Heart right ventricle (tissue), 16 donors: ENCODE measurements around the gene CD3E. TPM values are rescaled to one million over a fixed set of nuclear protein-coding genes. Genes with fewer than 3 reads are reported as not detected.

Experiments
- ATAC-seq, 8 donors: fragments of 200-7000 bp; cut with Tn5 transposase; one replicate each; pipeline ENCODE4 v1.9.1; 2020; ENCODE audit warnings: mild to moderate bottlenecking in 8 of 8, moderate library complexity in 8 of 8, moderate number of reproducible peaks in 1 of 8
- DNase-seq, 2 donors: peaks; one replicate each; pipeline ENCODE4 v3.0.0-alpha.2; 2020
- H3K27ac ChIP-seq, 10 donors: fragments of 200-600 bp; sonication (generic) in 2 of 10; one replicate each; pipeline versions ENCODE4 v1.5.0 to v1.8.0; 2020 to 2022; ENCODE audit warnings: mild to moderate bottlenecking in 3 of 10
- H3K27me3 ChIP-seq, 7 donors: fragments of 200-600 bp; one replicate each; pipeline ENCODE4 v1.8.0; 2021 to 2022; ENCODE audit warnings: mild to moderate bottlenecking in 2 of 7
- H3K36me3 ChIP-seq, 9 donors: fragments of 200-600 bp; sonication (generic) in 1 of 9; one replicate each; pipeline versions ENCODE4 v1.5.0 to v1.8.0; 2020 to 2022; ENCODE audit warnings: mild to moderate bottlenecking in 2 of 9
- H3K4me1 ChIP-seq, 9 donors: fragments of 200-600 bp; sonication (generic) in 1 of 9; one replicate each; pipeline versions ENCODE4 v1.5.0 to v1.8.0; 2020 to 2022; ENCODE audit warnings: mild to moderate bottlenecking in 4 of 9
- H3K4me3 ChIP-seq, 10 donors: fragments of 200-600 bp; sonication (generic) in 2 of 10; one replicate each; pipeline versions ENCODE4 v1.5.0 to v1.8.0; 2020 to 2022; ENCODE audit warnings: mild to moderate bottlenecking in 7 of 10, moderate library complexity in 2 of 10
- H3K9me3 ChIP-seq, 11 donors: fragments of 200-600 bp in 10 of 11; sonication (generic) in 2 of 11; one replicate each; pipeline versions ENCODE4 v1.5.0 to v1.8.0; 2013 to 2022; ENCODE audit warnings: mild to moderate bottlenecking in 2 of 11, control low read depth in 1 of 11, moderate library complexity in 1 of 11
- WGBS, 2 donors: extraction: QIAGEN DNeasy Blood & Tissue Kit; methylation state at CpG; one replicate each; pipeline ENCODE4 v1.1.7; 2013; ENCODE audit warnings: inconsistent platforms in 1 of 2; 5-methylcytosine and 5-hydroxymethylcytosine counted together
- intact Hi-C, 10 donors: fragments of 100-400 bp; cut with DNase I; formaldehyde crosslinking; loops; one replicate each; pipeline versions ENCODE4 v1.11.1 to v1.14.2; 2022
- polyA plus RNA-seq, 2 donors: library from polyadenylated mRNA; stranded (reverse); fragments of 200-250 nt; gene quantifications; one replicate each; pipeline ENCODE4 v1.2.3, GENCODE V29; 2013
- total RNA-seq, 10 donors: library from RNA; stranded (reverse); fragmentation: NEBNext Ultra II Directional in 3 of 10; extraction: Animal tissue kit (Norgen Biotek cat#: 25700) in 3 of 10; gene quantifications; one replicate each; pipeline versions ENCODE4 v1.2.1 to v1.2.4, GENCODE V29; 2021 to 2023
- TF ChIP-seq, protein P1 (sequence below), 9 donors: fragments of 200-600 bp; sonication (generic) in 2 of 9; IDR thresholded peaks; one replicate each; pipeline versions ENCODE4 v1.5.0 to v1.8.0; 2021 to 2022; ENCODE audit warnings: antibody characterized with exemption in 9 of 9, mild to moderate bottlenecking in 5 of 9, moderate library complexity in 1 of 9
- donor health status: Arrhythmogenic right ventricular cardiomyopathy.
- donor health status: ischemic (EF 13 %, LVEDD 7.1; RV severe dilation, severe dysfunction).
- donor health status: healthy with polysubstance abuse.
- donor health status: DM: no; HTN: yes; CAD: no.
- donor health status: DM: no; HTN: no; CAD: no.
- donor health status: ischemic (EF 25% LVEDD 6.9; RV normal size, moderate dysfunction).
- donor health status: ischemic (EF 25% LVEDD 5.7; RV mildly dilated, moderate dysfunction).
- donor health status: healthy.
- donor health status: DM: yes; HTN: yes; CAD: no.
- donor health status: Ischemic cardiomyopathy.
- donor health status: ischemic (EF 35%, LVEDD 5.7; RV mildly dilated, moderate dysfunction).
- donor health status: nonischemic (EF 11% LVEDD 7.7; RV severe dilation, severe dysfunction).
- donor health status: DM: yes; HTN: yes; CAD: no.
- donor health status: PGD.
- donor health status: ischemic (EF 29% LVEDD 5.4; RV normal size, mild dysfunction).
- donor health status: nonischemic (EF 23%, LVEDD 6.1; RV moderate dilation, normal function).

CD3E gene
- total and polyA plus RNA-seq, 12 donors, result 0.17 to 12.2 (median 0.59) TPM; not detected in 2

DNA sequence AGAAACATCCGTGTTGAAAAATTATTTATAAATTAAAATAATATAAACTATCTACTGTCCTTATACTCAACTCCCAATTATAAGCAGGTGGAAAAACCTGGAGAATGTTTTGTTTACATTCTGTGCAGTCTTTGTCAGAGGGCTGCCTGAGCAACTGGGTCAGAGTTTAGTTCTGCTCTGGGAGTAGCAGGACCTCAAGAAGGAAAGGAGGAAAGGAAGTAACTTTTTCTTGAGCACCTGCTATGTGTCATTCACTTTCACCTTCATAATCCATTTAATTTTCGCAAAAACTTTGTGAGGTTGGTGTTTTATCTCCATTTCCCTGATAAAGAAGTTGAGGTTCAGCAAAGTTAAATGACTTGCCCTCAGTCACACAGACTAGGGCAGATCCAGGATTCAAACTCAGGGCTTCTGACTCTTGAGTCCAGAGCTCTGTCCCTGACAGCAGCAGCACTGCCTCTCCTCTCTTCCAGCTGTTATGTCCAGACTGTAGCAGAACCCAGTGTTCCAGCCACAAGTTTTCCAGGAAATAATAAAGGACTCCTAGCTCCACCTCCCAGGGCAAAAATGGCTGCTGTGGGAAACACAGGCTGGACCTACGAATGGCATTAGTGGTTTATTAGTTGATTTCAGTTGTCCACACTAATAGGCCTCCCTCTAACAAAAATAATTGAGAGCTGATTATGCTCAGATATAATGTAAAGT lies 6.4 kb downstream of the CD3E start:
- DNase-seq, result no peak
- Histone ChIP-seq H3K4me3 (no peak overlapping the region), H3K9me3 (no peaks in the 10 kb centered on the region), H3K27me3 (peaks cover 0 to 37% (median 23%) of the 10 kb centered on the region in 7 donors), H3K27ac (no peak overlapping the region), H3K4me1 (peaks cover 0 to 10% (median 8%) of the 10 kb centered on the region in 9 donors), H3K36me3 (no peaks in the 10 kb centered on the region)
- TF ChIP-seq, protein P1, sequence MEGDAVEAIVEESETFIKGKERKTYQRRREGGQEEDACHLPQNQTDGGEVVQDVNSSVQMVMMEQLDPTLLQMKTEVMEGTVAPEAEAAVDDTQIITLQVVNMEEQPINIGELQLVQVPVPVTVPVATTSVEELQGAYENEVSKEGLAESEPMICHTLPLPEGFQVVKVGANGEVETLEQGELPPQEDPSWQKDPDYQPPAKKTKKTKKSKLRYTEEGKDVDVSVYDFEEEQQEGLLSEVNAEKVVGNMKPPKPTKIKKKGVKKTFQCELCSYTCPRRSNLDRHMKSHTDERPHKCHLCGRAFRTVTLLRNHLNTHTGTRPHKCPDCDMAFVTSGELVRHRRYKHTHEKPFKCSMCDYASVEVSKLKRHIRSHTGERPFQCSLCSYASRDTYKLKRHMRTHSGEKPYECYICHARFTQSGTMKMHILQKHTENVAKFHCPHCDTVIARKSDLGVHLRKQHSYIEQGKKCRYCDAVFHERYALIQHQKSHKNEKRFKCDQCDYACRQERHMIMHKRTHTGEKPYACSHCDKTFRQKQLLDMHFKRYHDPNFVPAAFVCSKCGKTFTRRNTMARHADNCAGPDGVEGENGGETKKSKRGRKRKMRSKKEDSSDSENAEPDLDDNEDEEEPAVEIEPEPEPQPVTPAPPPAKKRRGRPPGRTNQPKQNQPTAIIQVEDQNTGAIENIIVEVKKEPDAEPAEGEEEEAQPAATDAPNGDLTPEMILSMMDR (IDR thresholded peaks at IDR 0.05), result no peak
- intact Hi-C loops, result no loop called here
- no peak for ATAC-seq
- 78 to 80% methylated on average over 3 of the region's 3 CpGs for WGBS, 2 donors

GRCh38 chr11:118311518-118311917 lies 7.0 kb downstream of the CD3E start:
- H3K9me3 ChIP-seq, result no peaks in the 10 kb centered on the region
- H3K27me3 ChIP-seq, result peaks cover 0 to 37% (median 23%) of the 10 kb centered on the region in 7 donors
- intact Hi-C loops, result no loop called here
- no peak overlapping the region for H3K4me3 ChIP-seq
- DNase-seq, result no peak
- H3K4me1 ChIP-seq, result peaks cover 0 to 16% (median 13%) of the 10 kb centered on the region in 9 donors
- H3K36me3 ChIP-seq, result no peaks in the 10 kb centered on the region
- no peak overlapping the region for H3K27ac ChIP-seq
- ATAC-seq, result no peak
- 66 to 69% methylated on average over 4 of the region's 4 CpGs for WGBS, 2 donors
- TF ChIP-seq, protein P1 (IDR thresholded peaks at IDR 0.05), result no peak

DNA sequence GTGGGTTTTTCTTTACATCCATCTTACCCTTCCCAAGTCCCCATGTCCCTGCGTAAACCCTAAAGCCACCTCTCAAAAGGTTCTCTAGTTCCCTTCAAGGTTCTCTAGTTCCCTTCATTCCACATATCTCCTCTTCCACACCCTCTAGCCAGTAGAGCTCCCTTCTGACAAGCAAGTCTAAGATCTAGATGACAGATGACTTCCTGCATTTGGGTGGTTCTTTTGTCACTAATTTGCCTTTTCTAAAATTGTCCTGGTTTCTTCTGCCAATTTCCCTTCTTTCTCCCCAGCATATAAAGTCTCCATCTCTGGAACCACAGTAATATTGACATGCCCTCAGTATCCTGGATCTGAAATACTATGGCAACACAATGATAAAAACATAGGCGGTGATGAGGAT lies 7.8 kb downstream of the CD3E start:
- Histone ChIP-seq H3K4me1 (peaks cover 0 to 24% (median 18%) of the 10 kb centered on the region in 9 donors), H3K36me3 (no peaks in the 10 kb centered on the region), H3K27me3 (peaks cover 0 to 40% (median 23%) of the 10 kb centered on the region in 7 donors), H3K4me3 (no peak overlapping the region), H3K9me3 (no peaks in the 10 kb centered on the region), H3K27ac (no peak overlapping the region)
- DNase-seq (no peak), ATAC-seq (no peak)
- intact Hi-C loops, result no loop called here
- 90 to 91% methylated on average over 2 of the region's 2 CpGs for WGBS, 2 donors
- TF ChIP-seq, protein P1 (IDR thresholded peaks at IDR 0.05), result no peak

- Histone ChIP-seq H3K4me1 (peaks cover 0 to 34% (median 18%) of the 10 kb centered on the region in 9 donors), H3K36me3 (no peaks in the 10 kb centered on the region), H3K9me3 (no peaks in the 10 kb centered on the region), H3K27me3 (peaks cover 0 to 40% (median 23%) of the 10 kb centered on the region in 7 donors), H3K4me3 (no peak overlapping the region), H3K27ac (no peak overlapping the region)
- 53 to 62% methylated on average over 4 of the region's 4 CpGs for WGBS, 2 donors
- TF ChIP-seq, protein P1 (IDR thresholded peaks at IDR 0.05), result no peak
- ATAC-seq (no peak), DNase-seq (no peak)
- intact Hi-C loops, result no loop called here
Observed at GRCh38 chr11:118313242-118313641, 8.7 kb downstream of the CD3E start.
